ENCODE measurements around the gene DHX34. TPM values are rescaled to one million over a fixed set of nuclear protein-coding genes. Genes with fewer than 3 reads are reported as not detected.

Gene DHX34
- polyA plus RNA-seq, 2 donors, result 9.4 to 15.6 TPM

DNA sequence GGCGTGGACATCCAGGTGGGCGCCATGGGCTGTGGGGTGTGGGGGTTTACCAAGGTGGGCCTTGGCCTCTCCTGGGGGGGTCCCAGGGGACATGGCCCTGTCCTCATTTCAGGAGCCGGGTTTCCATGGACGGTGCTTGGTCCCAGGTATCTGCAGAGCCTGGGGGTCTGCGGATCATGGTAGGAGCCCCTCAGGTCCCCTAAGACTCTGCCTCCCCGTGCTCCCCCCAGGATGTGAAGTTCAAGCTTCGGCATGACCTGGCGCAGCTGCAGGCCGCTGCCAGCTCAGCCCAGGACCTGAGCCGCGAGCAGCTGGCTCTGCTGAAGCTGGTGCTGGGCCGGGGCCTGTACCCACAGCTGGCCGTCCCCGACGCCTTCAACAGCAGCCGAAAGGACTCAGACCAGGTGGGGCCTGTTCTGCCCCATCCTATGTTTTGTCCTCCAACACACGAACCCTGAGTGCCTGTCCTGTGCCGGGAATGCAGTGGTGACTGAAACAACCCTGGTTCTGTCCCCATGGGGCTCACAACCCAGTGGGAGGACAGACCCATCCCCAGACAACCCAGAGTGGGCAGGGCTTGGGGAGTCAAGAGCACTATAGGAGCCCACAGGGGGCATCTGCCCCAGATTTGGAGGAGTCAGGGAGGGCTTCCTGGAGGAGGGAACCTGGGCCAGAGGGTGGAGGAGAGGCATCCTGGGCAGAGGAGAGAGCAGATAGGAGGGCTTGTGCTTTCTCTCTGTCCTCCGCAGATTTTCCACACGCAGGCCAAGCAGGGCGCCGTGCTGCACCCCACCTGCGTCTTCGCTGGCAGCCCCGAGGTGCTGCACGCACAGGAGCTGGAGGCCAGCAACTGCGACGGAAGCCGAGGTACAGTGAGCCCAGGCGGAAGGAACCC lies 26.8 kb downstream of the DHX34 start:
- H3K27ac ChIP-seq (ENCODE audit: low read depth in 2 of 2, low read length in 1 of 2), result no peak overlapping the region
- WGBS, 2 donors, result 95 to 96% methylated on average over 28 to 30 of the region's 30 CpGs
- no peaks in the 10 kb centered on the region for H3K27me3 ChIP-seq (ENCODE audit: control insufficient read depth in 1 of 2, insufficient read depth in 2 of 2, low read length in 2 of 2)
- peaks cover 17 to 80% of the 10 kb centered on the region in 2 donors for H3K36me3 ChIP-seq (ENCODE audit: control insufficient read depth in 2 of 2, insufficient read depth in 2 of 2, low read length in 1 of 2)
- no peaks in the 10 kb centered on the region for H3K9me3 ChIP-seq (ENCODE audit: control insufficient read depth in 2 of 2, insufficient read depth in 1 of 2, low read depth in 1 of 2, low read length in 1 of 2)
- H3K4me1 ChIP-seq (ENCODE audit: control insufficient read depth in 2 of 2, insufficient read depth in 2 of 2, low read length in 1 of 2), result no peaks in the 10 kb centered on the region
- H3K4me3 ChIP-seq (ENCODE audit: low read depth in 1 of 2, low read length in 2 of 2), result no peak overlapping the region

DNA sequence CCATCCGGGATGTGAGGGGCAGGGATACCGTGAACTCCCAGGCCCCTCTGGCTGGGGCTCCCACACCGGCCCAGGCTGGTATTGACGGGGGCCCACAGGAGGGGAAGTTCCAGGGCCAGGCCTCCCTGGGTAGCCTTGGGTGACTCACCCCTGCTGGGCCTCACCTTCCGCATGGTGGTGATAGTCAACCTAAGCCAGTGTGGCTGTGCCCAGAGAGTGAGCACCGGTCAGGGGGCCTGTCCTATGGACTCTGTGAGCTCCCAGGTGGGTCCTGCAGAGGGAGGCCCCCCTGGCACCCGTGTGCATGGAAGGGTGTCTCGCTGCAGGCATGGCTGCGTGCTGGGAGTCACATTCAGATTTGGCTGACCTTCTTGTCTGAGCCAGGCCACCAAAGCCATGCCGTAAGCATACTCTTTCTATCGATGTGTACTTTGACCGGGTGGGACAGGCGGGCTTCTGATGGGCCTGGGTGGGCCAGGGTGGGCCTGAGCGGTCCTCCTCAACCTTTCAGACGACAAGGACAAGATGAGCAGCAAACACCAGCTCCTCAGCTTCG lies 27.6 kb downstream of the DHX34 start:
- Histone ChIP-seq H3K27ac (ENCODE audit: low read depth in 2 of 2, low read length in 1 of 2) (no peak overlapping the region), H3K4me1 (ENCODE audit: control insufficient read depth in 2 of 2, insufficient read depth in 2 of 2, low read length in 1 of 2) (no peaks in the 10 kb centered on the region), H3K4me3 (ENCODE audit: low read depth in 1 of 2, low read length in 2 of 2) (no peak overlapping the region), H3K27me3 (ENCODE audit: control insufficient read depth in 1 of 2, insufficient read depth in 2 of 2, low read length in 2 of 2) (no peaks in the 10 kb centered on the region), H3K36me3 (ENCODE audit: control insufficient read depth in 2 of 2, insufficient read depth in 2 of 2, low read length in 1 of 2) (peaks cover 21 to 82% of the 10 kb centered on the region in 2 donors), H3K9me3 (ENCODE audit: control insufficient read depth in 2 of 2, insufficient read depth in 1 of 2, low read depth in 1 of 2, low read length in 1 of 2) (no peaks in the 10 kb centered on the region)
- 89 to 90% methylated on average over 15 to 16 of the region's 16 CpGs for WGBS, 2 donors

DNA sequence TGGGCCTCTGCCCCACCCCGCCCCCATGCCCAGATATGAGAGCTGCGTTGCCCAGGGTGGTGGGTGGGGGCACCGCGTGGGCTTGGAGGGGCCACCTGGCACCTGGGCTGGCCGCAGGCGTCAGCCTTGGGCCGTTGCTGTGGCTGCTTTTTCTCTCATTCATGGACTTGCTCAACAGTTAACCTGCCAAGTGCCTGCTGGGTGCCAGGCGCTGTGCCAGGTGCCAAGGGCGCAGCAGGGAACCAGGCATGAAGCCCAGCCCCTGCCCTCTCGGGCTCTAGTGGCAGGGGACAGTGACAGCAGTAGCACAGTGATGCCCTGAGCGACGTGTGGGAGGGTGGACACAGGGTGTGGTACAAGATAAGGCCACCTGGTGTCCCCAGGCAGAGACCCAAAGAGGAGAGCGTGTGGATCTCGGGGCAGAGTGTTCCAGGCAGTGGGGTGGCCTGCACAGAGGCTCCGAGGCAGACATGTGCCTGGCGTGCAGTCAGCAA lies 28.1 kb downstream of the DHX34 start:
- Histone ChIP-seq H3K9me3 (ENCODE audit: control insufficient read depth in 2 of 2, insufficient read depth in 1 of 2, low read depth in 1 of 2, low read length in 1 of 2) (no peaks in the 10 kb centered on the region), H3K27ac (ENCODE audit: low read depth in 2 of 2, low read length in 1 of 2) (no peak overlapping the region), H3K36me3 (ENCODE audit: control insufficient read depth in 2 of 2, insufficient read depth in 2 of 2, low read length in 1 of 2) (peaks cover 19 to 87% of the 10 kb centered on the region in 2 donors), H3K27me3 (ENCODE audit: control insufficient read depth in 1 of 2, insufficient read depth in 2 of 2, low read length in 2 of 2) (no peaks in the 10 kb centered on the region), H3K4me3 (ENCODE audit: low read depth in 1 of 2, low read length in 2 of 2) (no peak overlapping the region), H3K4me1 (ENCODE audit: control insufficient read depth in 2 of 2, insufficient read depth in 2 of 2, low read length in 1 of 2) (no peaks in the 10 kb centered on the region)
- 77 to 78% methylated on average over 16 of the region's 16 CpGs for WGBS, 2 donors

DNA sequence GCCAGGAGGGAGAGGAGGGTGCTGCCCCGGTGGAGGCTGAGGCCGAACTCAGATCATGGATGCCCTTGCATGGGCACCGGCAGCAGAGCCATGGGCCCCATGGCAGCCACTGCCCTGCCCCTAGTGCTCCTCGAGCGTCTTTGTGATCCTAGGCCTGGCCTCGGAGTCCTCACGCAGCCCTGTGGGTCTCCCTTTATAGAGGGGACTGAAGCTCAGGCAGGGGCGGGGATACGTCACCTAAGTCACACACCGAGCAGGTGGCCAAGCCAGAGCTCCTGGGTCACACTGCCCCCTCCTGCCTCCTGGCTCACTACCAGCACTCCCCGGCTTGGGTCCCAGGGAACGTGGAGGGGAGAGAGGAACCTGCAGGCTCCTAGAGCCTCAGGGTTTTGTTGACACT lies 28.7 kb downstream of the DHX34 start:
- H3K27ac ChIP-seq (ENCODE audit: low read depth in 2 of 2, low read length in 1 of 2), result no peak overlapping the region
- 85 to 90% methylated on average over 12 of the region's 12 CpGs for WGBS, 2 donors
- no peaks in the 10 kb centered on the region for H3K4me1 ChIP-seq (ENCODE audit: control insufficient read depth in 2 of 2, insufficient read depth in 2 of 2, low read length in 1 of 2)
- H3K9me3 ChIP-seq (ENCODE audit: control insufficient read depth in 2 of 2, insufficient read depth in 1 of 2, low read depth in 1 of 2, low read length in 1 of 2), result no peaks in the 10 kb centered on the region
- peaks cover 19 to 82% of the 10 kb centered on the region in 2 donors for H3K36me3 ChIP-seq (ENCODE audit: control insufficient read depth in 2 of 2, insufficient read depth in 2 of 2, low read length in 1 of 2)
- no peaks in the 10 kb centered on the region for H3K27me3 ChIP-seq (ENCODE audit: control insufficient read depth in 1 of 2, insufficient read depth in 2 of 2, low read length in 2 of 2)
- H3K4me3 ChIP-seq (ENCODE audit: low read depth in 1 of 2, low read length in 2 of 2), result no peak overlapping the region

DNA sequence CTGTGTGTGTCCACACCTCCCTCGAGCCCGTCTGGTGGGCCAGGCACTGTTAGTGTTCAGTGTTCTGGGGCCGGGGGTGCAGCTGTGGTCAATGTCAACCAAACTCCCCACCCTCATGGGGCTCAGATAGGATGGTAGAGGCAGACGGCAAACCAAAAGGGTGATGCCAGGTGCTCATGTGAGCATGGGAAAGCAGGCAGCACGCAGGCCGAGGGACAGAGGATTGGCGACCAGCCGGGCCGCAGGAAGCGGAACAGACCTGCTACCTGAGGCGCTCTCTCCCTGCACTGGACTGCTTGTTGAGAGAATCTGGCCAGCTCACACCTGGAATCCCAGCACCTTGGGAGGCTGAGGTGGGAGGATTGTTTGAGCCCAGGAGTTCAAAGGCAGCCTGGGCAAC lies 29.1 kb downstream of the DHX34 start:
- WGBS, 2 donors, result 92 to 93% methylated on average over 11 of the region's 11 CpGs
- Histone ChIP-seq H3K4me1 (ENCODE audit: control insufficient read depth in 2 of 2, insufficient read depth in 2 of 2, low read length in 1 of 2) (no peaks in the 10 kb centered on the region), H3K9me3 (ENCODE audit: control insufficient read depth in 2 of 2, insufficient read depth in 1 of 2, low read depth in 1 of 2, low read length in 1 of 2) (no peaks in the 10 kb centered on the region), H3K27me3 (ENCODE audit: control insufficient read depth in 1 of 2, insufficient read depth in 2 of 2, low read length in 2 of 2) (no peaks in the 10 kb centered on the region), H3K36me3 (ENCODE audit: control insufficient read depth in 2 of 2, insufficient read depth in 2 of 2, low read length in 1 of 2) (peaks cover 19 to 78% of the 10 kb centered on the region in 2 donors), H3K27ac (ENCODE audit: low read depth in 2 of 2, low read length in 1 of 2) (no peak overlapping the region), H3K4me3 (ENCODE audit: low read depth in 1 of 2, low read length in 2 of 2) (no peak overlapping the region)

DNA sequence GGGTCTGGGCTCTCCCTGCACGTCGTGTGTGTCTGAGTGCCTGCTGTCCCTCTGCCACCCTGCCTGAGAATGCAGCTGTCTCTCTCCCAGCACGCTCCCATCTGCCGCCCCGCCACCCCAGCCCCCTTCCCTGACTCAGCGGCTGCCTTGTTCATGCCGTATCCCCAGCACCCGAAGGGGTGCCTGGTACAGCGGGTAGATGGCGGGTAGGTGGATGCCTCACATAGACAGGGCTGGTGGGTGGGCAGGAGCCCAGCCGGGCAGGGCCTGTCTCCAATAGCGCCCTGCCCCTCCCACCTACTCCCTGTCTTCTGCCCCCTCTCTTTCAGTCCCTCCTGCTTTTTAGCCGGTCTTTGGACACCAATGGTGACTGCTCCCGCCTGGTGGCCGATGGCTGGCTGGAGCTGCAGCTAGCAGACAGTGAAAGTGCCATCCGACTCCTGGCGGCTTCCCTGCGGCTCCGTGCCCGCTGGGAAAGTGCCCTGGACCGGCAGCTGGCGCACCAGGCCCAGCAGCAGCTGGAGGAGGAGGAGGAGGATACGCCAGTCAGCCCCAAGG lies 30.3 kb downstream of the DHX34 start:
- Histone ChIP-seq H3K4me1 (ENCODE audit: control insufficient read depth in 2 of 2, insufficient read depth in 2 of 2, low read length in 1 of 2) (no peaks in the 10 kb centered on the region), H3K4me3 (ENCODE audit: low read depth in 1 of 2, low read length in 2 of 2) (no peak overlapping the region), H3K27me3 (ENCODE audit: control insufficient read depth in 1 of 2, insufficient read depth in 2 of 2, low read length in 2 of 2) (no peaks in the 10 kb centered on the region), H3K36me3 (ENCODE audit: control insufficient read depth in 2 of 2, insufficient read depth in 2 of 2, low read length in 1 of 2) (peaks cover 19 to 70% of the 10 kb centered on the region in 2 donors), H3K9me3 (ENCODE audit: control insufficient read depth in 2 of 2, insufficient read depth in 1 of 2, low read depth in 1 of 2, low read length in 1 of 2) (no peaks in the 10 kb centered on the region), H3K27ac (ENCODE audit: low read depth in 2 of 2, low read length in 1 of 2) (no peak overlapping the region)
- 91 to 92% methylated on average over 23 of the region's 23 CpGs for WGBS, 2 donors

DNA sequence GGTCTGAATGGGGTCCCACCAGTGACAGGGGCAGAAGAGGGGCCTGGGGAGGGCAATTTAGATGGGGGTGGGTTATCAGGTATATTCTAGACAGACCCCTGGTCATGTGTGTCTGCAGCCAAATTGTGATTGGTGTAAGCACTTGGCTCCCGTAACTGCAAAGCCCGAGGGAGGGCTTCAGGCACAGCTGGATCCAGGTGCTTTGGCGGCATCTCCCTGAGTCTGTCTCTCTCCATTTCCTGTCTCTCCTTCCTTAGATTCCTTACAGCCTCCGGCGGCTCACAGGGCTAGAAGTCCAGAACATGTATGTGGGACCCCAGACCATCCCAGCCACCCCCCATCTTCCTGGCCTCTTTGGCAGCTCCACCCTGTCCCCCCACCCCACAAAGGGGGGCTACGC lies 31.4 kb downstream of the DHX34 start:
- H3K4me1 ChIP-seq (ENCODE audit: control insufficient read depth in 2 of 2, insufficient read depth in 2 of 2, low read length in 1 of 2), result no peaks in the 10 kb centered on the region
- 94 to 95% methylated on average over 6 of the region's 6 CpGs for WGBS, 2 donors
- no peak overlapping the region for H3K4me3 ChIP-seq (ENCODE audit: low read depth in 1 of 2, low read length in 2 of 2)
- H3K27me3 ChIP-seq (ENCODE audit: control insufficient read depth in 1 of 2, insufficient read depth in 2 of 2, low read length in 2 of 2), result no peaks in the 10 kb centered on the region
- H3K27ac ChIP-seq (ENCODE audit: low read depth in 2 of 2, low read length in 1 of 2), result no peak overlapping the region
- no peaks in the 10 kb centered on the region for H3K9me3 ChIP-seq (ENCODE audit: control insufficient read depth in 2 of 2, insufficient read depth in 1 of 2, low read depth in 1 of 2, low read length in 1 of 2)
- peaks cover 18 to 59% of the 10 kb centered on the region in 2 donors for H3K36me3 ChIP-seq (ENCODE audit: control insufficient read depth in 2 of 2, insufficient read depth in 2 of 2, low read length in 1 of 2)

DNA sequence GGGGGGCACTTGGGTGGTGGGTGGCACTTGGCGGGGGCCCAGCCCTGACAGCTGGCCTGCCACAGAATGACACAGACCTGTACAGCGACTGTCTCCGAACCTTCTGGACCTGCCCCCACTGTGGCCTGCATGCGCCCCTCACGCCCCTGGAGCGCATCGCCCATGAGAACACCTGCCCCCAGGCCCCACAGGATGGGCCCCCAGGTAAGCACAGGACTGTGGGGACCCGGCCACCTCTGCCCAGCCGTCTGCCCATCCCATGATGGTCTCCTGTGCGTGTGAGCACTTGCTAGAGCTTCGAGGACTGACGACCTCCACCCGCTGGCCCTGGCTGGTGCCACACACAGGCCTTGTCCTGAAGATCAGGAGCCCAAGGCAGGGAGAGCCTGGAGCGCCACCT lies 32.0 kb downstream of the DHX34 start:
- 86 to 88% methylated on average over 14 of the region's 14 CpGs for WGBS, 2 donors
- H3K36me3 ChIP-seq (ENCODE audit: control insufficient read depth in 2 of 2, insufficient read depth in 2 of 2, low read length in 1 of 2), result peaks cover 12 to 53% of the 10 kb centered on the region in 2 donors

DNA sequence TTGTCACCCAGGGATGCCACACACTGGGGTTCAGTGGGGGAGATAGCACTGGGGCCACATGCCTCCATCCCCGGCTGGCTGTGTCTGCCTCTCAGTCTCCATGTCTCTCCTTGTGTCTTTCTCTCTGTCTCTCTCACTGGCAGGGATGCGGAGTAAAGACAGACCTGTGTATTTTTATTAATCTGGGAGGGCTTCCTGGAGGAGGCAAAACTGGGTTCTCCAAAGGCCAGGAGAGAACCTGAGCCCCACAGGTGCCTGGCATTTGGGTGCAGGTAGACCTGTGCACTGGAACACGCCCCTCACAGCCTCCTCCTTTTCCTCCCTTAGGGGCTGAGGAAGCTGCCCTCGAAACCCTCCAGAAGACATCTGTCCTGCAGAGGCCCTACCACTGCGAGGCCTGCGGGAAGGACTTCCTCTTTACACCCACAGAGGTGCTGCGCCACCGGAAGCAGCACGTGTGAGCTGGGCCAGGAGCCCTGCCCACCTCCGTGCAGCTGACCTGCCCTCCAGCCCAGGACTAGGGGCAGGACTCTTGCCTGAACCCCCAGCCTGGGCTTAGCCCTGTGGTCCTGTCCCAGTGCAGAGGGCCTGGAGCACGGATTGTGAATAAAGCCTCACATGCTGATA lies 32.7 kb downstream of the DHX34 start:
- Histone ChIP-seq H3K4me3 (ENCODE audit: low read depth in 1 of 2, low read length in 2 of 2) (no peak overlapping the region), H3K36me3 (ENCODE audit: control insufficient read depth in 2 of 2, insufficient read depth in 2 of 2, low read length in 1 of 2) (peaks cover 12 to 47% of the 10 kb centered on the region in 2 donors), H3K9me3 (ENCODE audit: control insufficient read depth in 2 of 2, insufficient read depth in 1 of 2, low read depth in 1 of 2, low read length in 1 of 2) (no peaks in the 10 kb centered on the region), H3K27me3 (ENCODE audit: control insufficient read depth in 1 of 2, insufficient read depth in 2 of 2, low read length in 2 of 2) (no peaks in the 10 kb centered on the region), H3K4me1 (ENCODE audit: control insufficient read depth in 2 of 2, insufficient read depth in 2 of 2, low read length in 1 of 2) (no peaks in the 10 kb centered on the region), H3K27ac (ENCODE audit: low read depth in 2 of 2, low read length in 1 of 2) (no peak overlapping the region)
- WGBS, 2 donors, result 71 to 78% methylated on average over 11 of the region's 11 CpGs

More for the DNA sequence above, 32.0 kb downstream of the DHX34 start:
- H3K9me3 ChIP-seq (ENCODE audit: control insufficient read depth in 2 of 2, insufficient read depth in 1 of 2, low read depth in 1 of 2, low read length in 1 of 2), result no peaks in the 10 kb centered on the region
- H3K4me3 ChIP-seq (ENCODE audit: low read depth in 1 of 2, low read length in 2 of 2), result no peak overlapping the region
- H3K4me1 ChIP-seq (ENCODE audit: control insufficient read depth in 2 of 2, insufficient read depth in 2 of 2, low read length in 1 of 2), result no peaks in the 10 kb centered on the region
- no peaks in the 10 kb centered on the region for H3K27me3 ChIP-seq (ENCODE audit: control insufficient read depth in 1 of 2, insufficient read depth in 2 of 2, low read length in 2 of 2)
- H3K27ac ChIP-seq (ENCODE audit: low read depth in 2 of 2, low read length in 1 of 2), result no peak overlapping the region

All from esophagus (tissue), 2 donors.